Ishikawa (cell line): Measurements from ENCODE around the gene EVI5.

Experiments
- CEBPB ChIP-seq: IDR thresholded peaks from 2 replicates; pipeline ENCODE4 v1.6.1; 2012
- CREB1 ChIP-seq: IDR thresholded peaks from 2 replicates; pipeline ENCODE4 v1.6.1; 2012; ENCODE audit warnings: low read depth
- EGR1 ChIP-seq: IDR thresholded peaks from 2 replicates; pipeline ENCODE4 v1.6.1; 2012
- EP300 ChIP-seq: IDR thresholded peaks from 2 replicates; pipeline ENCODE4 v1.6.1; 2012; ENCODE audit warnings: borderline replicate concordance
- FOXM1 ChIP-seq: IDR thresholded peaks from 2 replicates; pipeline ENCODE4 v1.6.1; 2012; ENCODE audit warnings: low read depth, borderline replicate concordance
- NFIC ChIP-seq: IDR thresholded peaks from 2 replicates; pipeline ENCODE4 v1.6.1; 2012
- RAD21 ChIP-seq: IDR thresholded peaks from 2 replicates; pipeline ENCODE4 v1.6.1; 2012; ENCODE audit warnings: low read depth
- TAF1 ChIP-seq: IDR thresholded peaks from 2 replicates; pipeline ENCODE4 v1.6.1; 2012; ENCODE audit warnings: low read depth, mild to moderate bottlenecking
- TCF12 ChIP-seq: IDR thresholded peaks from 2 replicates; pipeline ENCODE4 v1.6.1; 2012; ENCODE audit warnings: low read depth
- TEAD4 ChIP-seq: IDR thresholded peaks from 2 replicates; pipeline ENCODE4 v1.6.1; 2012
- YY1 ChIP-seq: IDR thresholded peaks from 2 replicates; pipeline ENCODE4 v1.6.1; 2012; ENCODE audit warnings: low read depth
- ZBTB7A ChIP-seq: IDR thresholded peaks from 2 replicates; pipeline ENCODE4 v1.6.1; 2012; ENCODE audit warnings: low read depth
- TF ChIP-seq, protein P1 (sequence below): IDR thresholded peaks from 2 replicates; pipeline ENCODE4 v1.6.1; 2012
- TF ChIP-seq, protein P2 (sequence below): IDR thresholded peaks from 2 replicates; pipeline ENCODE4 v1.6.1; 2012
- TF ChIP-seq, protein P3 (sequence below): IDR thresholded peaks from 2 replicates; pipeline ENCODE4 v1.6.1; 2012; ENCODE audit warnings: low read depth, mild to moderate bottlenecking

Gene EVI5

DNA sequence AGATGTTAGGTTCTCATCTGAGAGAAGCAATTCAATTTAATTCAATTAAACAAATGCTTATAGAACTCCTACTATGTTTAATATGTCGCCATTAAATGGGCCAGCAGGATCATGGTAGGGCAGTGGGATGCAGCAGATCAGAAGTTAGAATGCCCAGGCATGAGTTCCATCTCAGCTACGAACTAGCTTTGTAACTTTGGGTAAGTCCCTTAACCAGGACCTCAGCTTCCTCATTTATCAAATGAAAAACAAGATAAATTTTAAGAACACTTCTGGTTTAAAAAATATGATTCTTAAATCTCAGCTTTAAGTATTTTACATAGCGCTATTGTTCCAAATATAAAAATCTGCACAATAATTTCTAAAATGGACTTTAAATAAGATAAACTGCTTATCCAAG is 230.7 kb downstream of the EVI5 start:
- TF ChIP-seq, protein P1, sequence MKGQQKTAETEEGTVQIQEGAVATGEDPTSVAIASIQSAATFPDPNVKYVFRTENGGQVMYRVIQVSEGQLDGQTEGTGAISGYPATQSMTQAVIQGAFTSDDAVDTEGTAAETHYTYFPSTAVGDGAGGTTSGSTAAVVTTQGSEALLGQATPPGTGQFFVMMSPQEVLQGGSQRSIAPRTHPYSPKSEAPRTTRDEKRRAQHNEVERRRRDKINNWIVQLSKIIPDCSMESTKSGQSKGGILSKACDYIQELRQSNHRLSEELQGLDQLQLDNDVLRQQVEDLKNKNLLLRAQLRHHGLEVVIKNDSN: no peak
- TF ChIP-seq, protein P2, sequence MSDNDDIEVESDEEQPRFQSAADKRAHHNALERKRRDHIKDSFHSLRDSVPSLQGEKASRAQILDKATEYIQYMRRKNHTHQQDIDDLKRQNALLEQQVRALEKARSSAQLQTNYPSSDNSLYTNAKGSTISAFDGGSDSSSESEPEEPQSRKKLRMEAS: no peak
- TF ChIP-seq NFIC (no peak), RAD21 (no peak), YY1 (no peak), TAF1 (no peak), ZBTB7A (no peak), TCF12 (no peak), EGR1 (no peak), CREB1 (no peak)

DNA sequence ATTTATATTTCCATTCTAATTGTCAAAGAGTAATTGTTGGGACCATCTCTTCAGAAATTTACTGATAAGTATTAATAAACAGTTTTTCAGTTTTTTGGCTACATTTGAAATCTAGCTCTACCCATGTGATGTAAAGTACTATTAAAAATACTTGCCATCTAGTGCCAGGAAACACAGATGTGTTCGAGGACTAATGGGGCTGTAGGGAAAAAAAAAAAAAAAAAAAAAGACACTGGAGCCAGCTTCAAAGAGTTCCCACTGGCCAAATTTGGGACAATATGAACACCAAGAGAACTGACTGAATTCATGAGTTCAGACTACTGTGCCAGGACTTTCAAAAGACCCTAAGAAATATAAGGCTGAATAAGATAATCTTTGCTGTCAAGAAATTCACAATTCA is 233.0 kb downstream of the EVI5 start:
- TF ChIP-seq EP300 (no peak), NFIC (no peak), YY1 (no peak), CREB1 (no peak), ZBTB7A (no peak)
- TF ChIP-seq, protein P1: no peak
- TF ChIP-seq, protein P2: no peak

DNA sequence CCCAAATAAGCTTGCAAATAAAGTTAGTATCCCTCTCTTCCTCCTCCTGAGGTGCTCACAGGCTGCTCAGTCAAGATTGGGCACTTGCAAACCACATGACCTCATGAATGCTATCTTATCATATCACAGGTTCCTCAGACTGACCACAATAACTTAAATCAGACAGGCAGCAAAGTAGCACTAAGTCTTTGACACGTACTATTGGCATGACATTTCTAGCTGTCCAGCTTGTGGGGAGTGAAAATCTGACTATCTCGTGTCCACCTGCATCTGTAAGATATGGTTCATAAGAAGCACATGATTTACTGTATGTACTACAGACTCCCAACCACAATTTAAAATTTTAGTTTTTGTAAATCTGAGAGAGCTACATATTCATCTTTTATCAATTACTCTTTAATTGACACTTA is 240.1 kb downstream of the EVI5 start:
- TF ChIP-seq YY1 (no peak), NFIC (no peak), TEAD4 (no peak), EGR1 (no peak), EP300 (no peak), FOXM1 (no peak)
- TF ChIP-seq, protein P1: no peak
- TF ChIP-seq, protein P3, sequence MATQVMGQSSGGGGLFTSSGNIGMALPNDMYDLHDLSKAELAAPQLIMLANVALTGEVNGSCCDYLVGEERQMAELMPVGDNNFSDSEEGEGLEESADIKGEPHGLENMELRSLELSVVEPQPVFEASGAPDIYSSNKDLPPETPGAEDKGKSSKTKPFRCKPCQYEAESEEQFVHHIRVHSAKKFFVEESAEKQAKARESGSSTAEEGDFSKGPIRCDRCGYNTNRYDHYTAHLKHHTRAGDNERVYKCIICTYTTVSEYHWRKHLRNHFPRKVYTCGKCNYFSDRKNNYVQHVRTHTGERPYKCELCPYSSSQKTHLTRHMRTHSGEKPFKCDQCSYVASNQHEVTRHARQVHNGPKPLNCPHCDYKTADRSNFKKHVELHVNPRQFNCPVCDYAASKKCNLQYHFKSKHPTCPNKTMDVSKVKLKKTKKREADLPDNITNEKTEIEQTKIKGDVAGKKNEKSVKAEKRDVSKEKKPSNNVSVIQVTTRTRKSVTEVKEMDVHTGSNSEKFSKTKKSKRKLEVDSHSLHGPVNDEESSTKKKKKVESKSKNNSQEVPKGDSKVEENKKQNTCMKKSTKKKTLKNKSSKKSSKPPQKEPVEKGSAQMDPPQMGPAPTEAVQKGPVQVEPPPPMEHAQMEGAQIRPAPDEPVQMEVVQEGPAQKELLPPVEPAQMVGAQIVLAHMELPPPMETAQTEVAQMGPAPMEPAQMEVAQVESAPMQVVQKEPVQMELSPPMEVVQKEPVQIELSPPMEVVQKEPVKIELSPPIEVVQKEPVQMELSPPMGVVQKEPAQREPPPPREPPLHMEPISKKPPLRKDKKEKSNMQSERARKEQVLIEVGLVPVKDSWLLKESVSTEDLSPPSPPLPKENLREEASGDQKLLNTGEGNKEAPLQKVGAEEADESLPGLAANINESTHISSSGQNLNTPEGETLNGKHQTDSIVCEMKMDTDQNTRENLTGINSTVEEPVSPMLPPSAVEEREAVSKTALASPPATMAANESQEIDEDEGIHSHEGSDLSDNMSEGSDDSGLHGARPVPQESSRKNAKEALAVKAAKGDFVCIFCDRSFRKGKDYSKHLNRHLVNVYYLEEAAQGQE: no peak

DNA sequence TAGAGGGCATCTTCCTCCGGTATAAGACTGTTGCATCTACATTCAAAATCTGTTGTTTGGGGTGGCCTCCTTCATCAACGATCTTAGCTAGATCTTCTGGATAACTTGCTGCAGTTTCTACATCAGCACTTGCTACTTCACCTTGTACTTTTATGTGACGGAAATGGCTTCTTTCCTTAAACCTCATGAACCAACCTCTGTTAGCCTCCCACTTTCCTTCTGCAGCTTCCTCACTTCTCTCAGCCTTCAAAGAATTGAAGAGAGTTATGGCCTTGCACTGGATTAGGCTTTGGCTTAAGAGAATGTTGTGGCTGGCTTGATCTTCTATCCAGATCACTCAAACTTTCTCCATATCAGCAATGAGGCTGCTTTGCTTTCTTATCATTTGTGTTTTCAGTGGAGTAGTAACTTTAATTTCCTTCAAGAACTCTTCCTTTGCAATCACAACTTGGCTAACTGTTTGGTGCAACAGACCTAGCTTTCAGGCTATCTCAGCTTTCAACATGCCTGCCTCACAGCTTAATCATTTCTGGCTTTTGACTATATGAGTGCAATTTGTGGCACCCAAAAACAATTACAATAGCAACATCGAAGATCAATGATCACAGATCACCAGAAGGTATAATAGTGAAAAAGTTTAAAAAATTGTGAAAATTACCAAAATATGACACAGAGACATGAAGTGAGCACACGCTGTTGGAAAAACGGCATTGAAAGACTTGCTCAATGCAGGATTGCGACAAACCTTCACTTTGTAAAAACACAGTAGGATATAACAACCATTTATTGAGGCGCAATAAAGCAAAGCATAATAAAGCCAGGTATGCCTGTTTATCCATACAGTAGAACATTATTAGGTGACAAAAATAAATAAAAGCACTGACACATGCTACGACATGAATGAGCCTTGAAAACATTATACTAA is 241.5 kb downstream of the EVI5 start:
- TF ChIP-seq, protein P2: no peak
- no peak for TF ChIP-seq TCF12
- TF ChIP-seq EP300: no peak
- TF ChIP-seq, protein P3: no peak
- TF ChIP-seq CEBPB: no peak
- TF ChIP-seq, protein P1: no peak
- no peak for TF ChIP-seq EGR1
- TF ChIP-seq CREB1: no peak
- no peak for TF ChIP-seq TEAD4
- no peak for TF ChIP-seq FOXM1
- no peak for TF ChIP-seq RAD21
- TF ChIP-seq ZBTB7A: no peak
- no peak for TF ChIP-seq NFIC
- no peak for TF ChIP-seq TAF1
- no peak for TF ChIP-seq YY1
